H1 (cell line): Measurements from ENCODE around the gene C11orf65. TPM values are rescaled to one million over a fixed set of nuclear protein-coding genes. Genes with fewer than 3 reads are reported as not detected.

Source experiments
- ASH2L ChIP-seq: fragments of 200-600, 300-600 bp; sonication (generic); IDR thresholded peaks from one replicate; pipeline ENCODE4 v1.7.1; 2017; ENCODE audit warnings: low read length
- CHD7 ChIP-seq: fragments of 300-600 bp; sonication (generic); IDR thresholded peaks from 2 replicates; pipeline ENCODE4 v1.7.1; 2012; ENCODE audit warnings: low read length, moderate library complexity, mild to moderate bottlenecking, inconsistent platforms; ENCODE audit not compliant: insufficient replicate concordance
- FOSL1 ChIP-seq: IDR thresholded peaks from 2 replicates; pipeline ENCODE4 v1.6.1; 2011; ENCODE audit warnings: mild to moderate bottlenecking, low read depth, low read length, moderate library complexity; ENCODE audit not compliant: insufficient read depth
- GTF2F1 ChIP-seq: IDR thresholded peaks from 2 replicates; pipeline ENCODE4 v1.6.1; 2012; ENCODE audit warnings: low read depth, low read length, improper control_type of control experiment, borderline replicate concordance
- RFX5 ChIP-seq: IDR thresholded peaks from 2 replicates; pipeline ENCODE4 v1.6.1; 2011; ENCODE audit warnings: low read depth, low read length, improper control_type of control experiment, borderline replicate concordance
- RNF2 ChIP-seq: fragments of 200-900, 300-1000 bp; sonication (generic); IDR thresholded peaks from 2 replicates; pipeline ENCODE4 v1.7.1; 2016; ENCODE audit warnings: borderline replicate concordance, low read depth, mild to moderate bottlenecking, antibody characterized with exemption, low read length; ENCODE audit not compliant: poor library complexity, severe bottlenecking; ENCODE audit errors: missing control alignments
- RXRA ChIP-seq: IDR thresholded peaks from 2 replicates; pipeline ENCODE4 v1.6.1; 2011; ENCODE audit warnings: low read depth, mild to moderate bottlenecking, low read length, moderate library complexity; ENCODE audit not compliant: insufficient read depth
- SIN3A ChIP-seq, 2 experiments: IDR thresholded peaks in 1 of 2; conservative IDR thresholded peaks in 1 of 2; 2 replicates each; pipeline ENCODE4 v1.6.1; 2011 to 2012; ENCODE audit warnings: low read length in 2 of 2, improper control_type of control experiment in 1 of 2, low read depth in 1 of 2, mild to moderate bottlenecking in 1 of 2
- TAF7 ChIP-seq: optimal IDR thresholded peaks from 2 replicates; pipeline ENCODE3; 2011; ENCODE audit warnings: low read depth, mild to moderate bottlenecking, inconsistent platforms, low read length, moderate library complexity, borderline replicate concordance
- USF2 ChIP-seq: IDR thresholded peaks from 2 replicates; pipeline ENCODE4 v1.6.1; 2011; ENCODE audit warnings: low read length, improper control_type of control experiment
- polyA plus RNA-seq, 7 experiments: library from polyadenylated mRNA; depleted of rRNA in 3 of 7; stranded (reverse) in 5 of 7; unstranded in 2 of 7; fragments of >200 nt in 5 of 7; fragments of 200-250 nt in 2 of 7; gene quantifications; 1 replicate in 5 of 7; 2 replicates in 1 of 7; 4 replicates in 1 of 7; pipeline versions ENCODE4 v1.2.1 to v1.2.3, GENCODE V29; 2011 to 2013; ENCODE audit warnings: missing spikeins in 2 of 7, mixed read lengths in 2 of 7
- total RNA-seq: library from RNA; stranded (reverse); fragmentation: NEBNext Ultra II Directional; extraction: Animal tissue kit (Norgen Biotek cat#: 25700); gene quantifications from 2 replicates; pipeline ENCODE4 v1.2.1, GENCODE V29; 2021

C11orf65 gene
- total and polyA plus RNA-seq, 2 of the 8 experiments (the other 6 are each of a cell fraction or from before 2014, with no cell fraction given) = 0.14 to 0.22 TPM

- TF ChIP-seq CHD7 (no peak), TAF7 (no peak), RNF2 (no peak), SIN3A (conservative IDR thresholded peaks at IDR 0.05 in 1 of 2, IDR thresholded peaks at IDR 0.05 in 1 of 2; ENCODE audit: low read depth in 1 of 2, low read length in 2 of 2) (no peak), USF2 (no peak), GTF2F1 (no peak), FOSL1 (no peak), RFX5 (no peak), RXRA (no peak), ASH2L (no peak)
These were observed 123.6 kb downstream of the C11orf65 start (continued) for GRCh38 chr11:108343714-108344113.
